NOMO-1 treated with dmso at 0.1 percent for 144 hours (cell line): ENCODE measurements around the gene ZNF277.

Experiments
- DNase-seq: peaks from one replicate; lab custom pipeline; 2025; ENCODE audit not compliant: unreplicated experiment; lab: John Stamatoyannopoulos, UW

The ZNF277 gene

DNA sequence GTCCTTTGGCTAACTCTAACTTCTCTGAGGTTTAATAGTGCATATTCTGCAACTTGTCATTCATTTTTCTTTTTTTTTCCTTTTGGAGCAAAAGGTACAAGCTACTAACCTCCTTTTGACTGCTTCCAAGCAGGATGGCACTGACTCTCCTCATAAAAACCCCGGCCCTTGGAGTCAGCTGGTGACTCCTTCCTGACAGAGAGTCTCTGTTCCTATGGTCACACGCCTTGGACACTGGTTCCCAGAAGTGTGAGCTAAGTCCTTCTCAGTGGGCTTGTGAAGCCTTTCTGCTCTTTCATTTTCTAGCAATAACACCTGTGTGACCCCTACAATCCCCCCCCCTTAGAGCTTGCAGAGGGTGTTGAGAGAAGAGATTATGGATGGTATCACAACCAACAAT is 22.0 kb upstream of the ZNF277 start:
- DNase-seq: no peak

DNA sequence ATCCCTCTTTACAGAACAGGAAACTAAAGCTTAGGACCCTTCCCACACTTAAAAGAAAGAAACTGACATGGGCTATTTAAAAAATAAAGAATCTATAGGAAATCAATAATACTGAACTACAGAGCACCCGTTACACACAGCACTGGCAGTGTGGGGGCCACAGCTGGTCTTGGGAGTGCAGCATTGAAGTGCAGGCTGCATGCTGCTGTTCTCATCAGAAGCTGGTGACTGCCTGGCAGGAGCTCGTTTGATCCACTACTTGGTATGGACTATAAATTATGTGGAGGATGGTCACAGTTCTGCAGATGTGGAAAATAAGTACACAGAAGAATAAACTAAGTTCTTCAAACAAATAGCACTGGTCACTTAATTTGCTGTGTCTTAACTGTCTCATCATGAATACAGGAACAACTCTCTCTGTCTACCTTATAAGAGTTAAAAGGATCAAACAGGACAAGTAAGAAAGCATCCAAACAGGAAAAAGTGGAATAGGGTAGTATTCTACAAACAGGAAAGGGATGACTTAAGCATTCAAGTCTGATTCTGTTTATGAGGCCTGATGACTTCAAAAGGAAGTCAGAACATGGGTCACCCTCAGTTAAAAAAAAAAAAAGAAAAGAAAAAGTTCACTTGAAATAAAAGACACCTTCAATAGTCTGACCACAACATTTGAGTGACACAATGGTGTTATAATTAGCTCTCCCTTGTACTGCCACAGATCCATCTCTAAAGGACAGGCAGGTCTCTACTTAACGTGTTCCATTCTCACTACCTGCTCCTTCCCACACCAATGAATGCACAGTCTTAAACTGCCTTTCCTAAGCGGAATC is 21.3 kb upstream of the ZNF277 start:
- no peak for DNase-seq

DNA sequence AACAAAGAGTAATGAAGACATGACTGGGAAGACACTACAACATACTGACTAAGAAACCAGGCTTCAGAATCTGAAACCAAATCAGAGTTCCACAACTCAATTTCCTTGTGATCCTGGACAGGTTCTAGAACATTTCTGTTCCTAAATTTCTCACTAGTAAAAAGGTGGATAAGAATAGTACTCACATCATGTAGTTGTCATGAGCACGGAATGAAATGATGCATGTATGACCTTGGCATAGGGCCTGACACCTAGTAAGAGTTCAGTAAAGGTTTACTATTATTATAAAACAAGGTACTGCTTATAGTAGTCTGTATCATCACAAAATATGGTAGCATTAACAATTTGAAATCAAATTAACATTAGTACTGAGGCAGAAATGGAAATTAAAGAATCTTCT is 20.2 kb upstream of the ZNF277 start:
- DNase-seq: no peak

DNA sequence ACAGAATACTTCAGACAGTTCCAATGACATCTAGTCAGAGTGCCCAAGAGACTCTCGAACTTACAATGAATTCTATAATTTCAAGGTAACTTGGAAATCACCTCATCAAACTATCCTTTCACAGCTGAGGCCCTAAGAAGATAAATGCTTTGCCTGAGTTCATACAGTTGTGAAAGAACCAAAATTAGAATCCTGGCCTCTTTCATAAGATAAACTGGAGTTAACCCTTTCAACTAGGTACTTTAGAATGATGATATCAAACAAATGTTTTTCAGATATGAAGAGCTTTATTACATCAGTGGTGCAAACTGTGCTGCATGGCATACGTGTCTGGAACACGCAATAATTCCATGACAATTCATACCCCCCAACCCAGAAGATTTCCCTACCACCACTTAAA is 18.2 kb upstream of the ZNF277 start:
- no peak for DNase-seq

DNA sequence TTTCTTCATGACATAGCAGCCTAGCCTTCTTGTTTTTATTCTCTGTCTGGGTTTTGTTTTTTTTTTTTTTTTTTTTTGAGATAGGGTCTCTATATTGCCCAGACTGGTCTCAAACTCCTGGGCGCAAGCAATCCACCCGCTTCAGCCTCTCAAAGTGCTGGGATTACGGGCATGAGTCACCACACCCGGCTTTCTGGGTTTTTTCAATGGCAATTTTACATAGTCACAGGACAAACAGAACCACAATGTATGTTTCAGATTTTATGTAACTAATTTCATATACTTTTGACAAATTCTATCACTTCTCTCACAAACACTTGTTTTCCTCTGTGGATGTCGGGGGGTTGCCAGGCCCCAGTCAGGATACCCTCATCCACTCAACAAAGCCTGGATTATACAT is 16.8 kb upstream of the ZNF277 start:
- no peak for DNase-seq

DNA sequence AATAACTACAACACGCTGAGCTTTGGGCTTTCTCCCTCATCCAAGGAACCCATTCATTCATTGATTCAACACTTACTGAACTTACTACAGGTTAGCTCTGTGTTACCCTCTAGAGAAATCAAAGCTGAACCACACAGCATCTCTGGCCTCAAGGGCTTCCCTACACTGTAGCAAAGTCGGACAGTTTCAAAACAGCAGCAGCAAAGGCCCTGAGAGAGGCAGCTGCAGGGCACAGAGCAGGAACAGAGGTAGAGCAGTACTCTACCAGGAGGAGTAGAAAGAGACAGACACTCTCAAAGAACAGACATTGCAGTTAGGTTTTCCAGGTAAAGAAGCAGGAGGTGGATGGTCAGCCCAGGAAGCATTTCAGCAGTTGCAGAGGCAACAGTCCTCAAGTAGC is 16.4 kb upstream of the ZNF277 start:
- no peak for DNase-seq

DNA sequence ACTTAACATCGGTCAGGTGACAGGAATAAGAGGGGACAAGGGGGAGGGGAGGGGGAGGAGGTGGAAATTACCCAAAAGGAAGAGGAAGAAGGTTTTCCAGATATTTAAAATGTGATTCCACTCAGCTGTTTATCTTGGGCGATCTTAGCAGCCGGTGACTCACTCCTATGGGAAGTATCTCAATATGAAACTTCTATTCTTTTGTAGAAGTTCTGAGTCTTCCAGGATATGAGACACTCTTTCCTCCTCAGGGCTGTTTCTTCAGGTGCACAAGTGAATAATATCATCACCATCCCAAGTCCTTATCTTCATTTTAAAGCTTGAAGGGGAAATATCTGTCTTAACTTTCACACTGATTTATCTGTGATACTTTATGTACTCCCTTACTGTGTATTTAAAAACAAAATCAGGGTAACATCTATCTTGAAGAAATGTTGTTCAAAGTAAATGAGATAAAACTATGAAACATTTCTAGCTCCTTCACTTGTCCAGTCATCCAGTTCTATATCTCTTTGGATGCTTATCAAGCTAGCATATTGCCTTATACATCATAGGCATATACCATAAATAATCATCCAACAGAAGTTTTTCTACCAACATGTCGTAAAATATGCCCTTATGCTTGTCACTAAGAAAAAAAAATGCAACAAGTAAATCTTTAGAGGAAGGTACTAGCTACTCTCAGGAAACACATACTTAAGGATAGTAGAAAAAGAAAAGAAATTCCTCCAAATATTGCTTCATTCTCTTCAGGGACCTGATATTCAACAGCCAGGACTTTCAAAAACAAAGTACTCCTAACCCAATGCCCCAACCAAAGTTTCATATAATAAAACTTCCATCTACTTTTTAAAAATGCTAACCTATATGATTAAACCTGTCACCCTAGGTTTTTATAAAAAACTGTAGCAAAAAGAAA is 14.0 kb upstream of the ZNF277 start:
- no peak for DNase-seq

DNA sequence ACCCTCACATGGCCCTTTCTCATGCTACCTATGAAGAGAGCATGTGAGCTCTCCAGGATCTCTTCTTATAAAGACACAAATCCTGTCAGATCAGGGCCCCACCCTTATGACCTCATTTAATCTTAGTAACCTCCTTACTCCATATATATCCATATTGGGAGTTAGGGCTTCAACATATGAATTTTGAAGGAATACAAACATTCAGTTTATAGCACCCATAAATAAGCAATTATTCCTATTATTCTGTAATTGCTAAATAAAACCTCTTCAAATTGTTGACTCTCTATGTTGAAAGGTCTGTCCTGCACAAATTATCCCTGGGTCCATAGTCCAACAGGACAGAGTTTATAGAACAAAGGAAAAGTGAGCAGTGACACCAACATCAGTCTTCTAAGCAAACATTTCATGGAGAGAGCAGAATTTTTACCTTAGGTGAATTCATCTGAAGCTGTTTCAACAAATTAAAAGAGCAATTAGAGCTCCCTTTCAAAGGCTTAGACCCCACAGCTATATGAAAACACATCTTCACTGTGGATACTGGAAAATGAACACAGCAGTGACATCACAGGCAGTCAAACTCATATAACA is 12.5 kb upstream of the ZNF277 start:
- no peak for DNase-seq

DNA sequence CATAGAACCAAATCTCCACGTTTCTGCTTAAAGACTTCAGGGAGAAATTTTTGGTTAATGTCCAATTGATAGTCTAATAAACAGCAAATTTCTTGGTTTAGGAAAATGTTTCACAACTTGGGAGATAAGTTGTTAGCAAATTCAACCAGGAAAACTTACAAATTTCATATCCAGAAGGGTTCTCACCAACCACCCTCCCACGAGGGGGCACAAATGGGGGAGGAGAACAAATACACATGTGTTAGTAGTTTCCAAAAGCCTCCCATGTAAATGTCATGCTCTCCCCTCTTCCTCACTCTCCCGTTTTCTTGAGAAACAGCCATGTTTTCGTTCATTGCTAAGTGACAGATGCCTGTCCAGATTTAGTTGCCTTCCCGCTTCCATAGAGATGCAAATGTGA is 10.8 kb upstream of the ZNF277 start:
- DNase-seq: no peak

DNA sequence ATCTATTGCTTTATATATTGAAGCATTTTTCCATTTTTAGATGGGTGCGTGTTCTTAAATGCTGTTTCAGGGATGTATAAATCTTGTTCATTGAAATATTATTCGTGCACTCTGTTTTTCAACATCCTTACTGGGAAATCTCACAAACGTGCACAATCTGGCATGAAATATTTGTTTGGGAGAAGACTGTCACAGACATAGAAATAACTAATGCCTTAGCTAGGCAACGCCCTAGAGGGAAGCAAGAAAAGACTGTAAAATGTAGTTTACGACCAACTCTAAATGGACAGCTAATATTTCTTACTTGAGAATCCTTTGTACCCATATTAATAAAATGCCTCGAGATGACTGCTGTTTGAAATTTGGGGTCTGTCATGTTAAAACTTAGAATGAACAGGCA is 9.2 kb upstream of the ZNF277 start:
- DNase-seq: no peak

DNA sequence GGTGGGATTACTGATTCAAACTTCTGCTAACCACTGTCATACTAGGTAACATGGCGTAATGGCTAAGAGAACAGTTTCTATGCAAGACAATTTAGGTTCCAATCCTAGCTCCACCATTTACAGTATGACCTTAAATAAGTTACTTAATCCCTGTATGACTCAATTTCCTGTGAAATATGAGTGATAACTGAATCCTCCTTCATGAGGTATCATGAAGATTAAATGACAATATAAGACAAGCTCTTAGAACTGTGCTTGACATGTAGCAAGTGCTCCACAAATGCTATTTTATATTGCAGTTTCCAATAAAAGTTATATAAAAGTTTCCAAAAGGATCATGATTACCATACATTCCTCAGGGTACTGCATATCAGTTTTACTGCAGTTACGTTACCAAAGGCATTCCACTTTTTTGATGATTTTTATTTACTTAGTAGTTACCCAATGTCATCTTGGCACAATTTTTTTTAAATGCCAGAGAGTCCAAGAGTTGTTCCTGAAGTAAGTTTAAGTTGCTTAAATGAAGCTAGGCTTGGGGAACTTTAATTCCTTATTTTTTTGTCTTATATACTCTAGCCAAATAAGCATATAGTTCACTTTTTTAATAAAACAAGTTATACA is 7.3 kb upstream of the ZNF277 start:
- DNase-seq: no peak

DNA sequence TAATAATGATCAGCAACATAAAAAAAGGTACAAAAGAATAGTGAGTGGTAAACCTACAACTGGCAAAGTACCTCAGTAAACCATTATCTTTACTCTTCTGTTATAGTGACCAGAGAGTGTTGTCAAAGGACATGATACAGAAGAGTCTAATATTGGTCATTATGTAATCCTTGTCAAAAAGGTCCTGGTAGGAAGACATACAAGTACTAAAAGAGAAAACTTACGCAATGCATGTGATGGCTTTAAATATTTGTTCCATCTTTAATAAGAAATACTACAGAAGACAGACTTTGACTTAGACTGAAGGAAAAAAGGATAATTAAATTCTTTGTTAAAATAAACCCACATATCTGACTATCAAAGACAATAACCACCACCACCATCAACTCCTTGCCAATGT is 6.8 kb upstream of the ZNF277 start:
- no peak for DNase-seq

DNA sequence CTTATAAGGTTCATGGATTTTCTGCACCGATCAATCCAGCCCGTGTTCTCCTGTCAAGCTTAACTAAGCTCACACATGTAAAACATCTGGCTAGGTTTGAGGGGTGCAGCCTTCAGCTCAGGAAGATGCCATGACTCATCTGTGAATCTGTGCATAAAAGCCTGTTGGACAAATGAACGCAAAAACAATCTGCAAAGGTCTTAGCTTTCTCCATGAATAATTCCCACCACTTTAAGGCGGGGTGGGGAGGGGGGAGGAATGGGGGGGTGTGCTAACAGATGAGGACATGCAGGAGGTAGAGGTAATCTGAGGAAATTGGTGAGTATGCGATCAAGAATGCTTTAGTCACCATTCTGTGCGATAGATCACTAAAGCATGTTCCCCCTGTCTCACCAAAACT is 5.1 kb upstream of the ZNF277 start:
- DNase-seq: no peak

DNA sequence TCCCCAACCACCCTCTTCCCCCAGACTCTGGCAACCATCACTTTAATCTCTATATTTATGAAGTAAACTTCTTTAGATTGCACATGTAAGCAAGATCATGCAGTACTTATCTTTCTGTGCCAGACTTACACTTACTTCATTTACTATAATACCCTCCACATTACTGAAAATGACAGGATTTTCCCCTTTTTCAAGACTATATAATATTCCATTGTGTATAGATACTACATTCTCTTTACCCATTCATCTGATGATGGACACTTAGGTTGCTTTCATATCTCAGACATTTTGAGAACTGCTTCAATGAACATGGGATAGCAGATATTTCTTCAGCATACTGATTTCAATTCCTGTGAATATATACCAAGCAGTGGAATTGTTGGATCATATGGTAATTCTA is 4.7 kb upstream of the ZNF277 start:
- DNase-seq: no peak

DNA sequence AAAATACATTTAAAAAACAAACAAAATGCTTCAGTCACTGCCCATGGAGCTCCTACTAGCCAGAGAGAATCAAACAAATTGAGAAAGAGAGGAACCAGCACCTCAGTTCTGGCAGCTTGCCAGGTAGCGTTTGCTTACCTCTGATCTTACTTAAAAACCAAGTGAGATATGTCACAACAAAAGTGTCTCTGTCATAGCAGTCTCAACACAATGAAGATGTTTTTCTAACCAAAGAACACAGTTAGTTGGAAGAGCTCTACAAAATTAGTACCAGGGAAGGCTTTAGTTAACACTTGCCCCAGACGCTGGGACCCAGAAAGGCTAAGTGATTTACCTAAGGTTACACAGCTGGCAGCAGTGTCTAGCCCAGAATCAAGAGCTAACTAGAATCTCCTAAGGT is 3.7 kb upstream of the ZNF277 start:
- no peak for DNase-seq

DNA sequence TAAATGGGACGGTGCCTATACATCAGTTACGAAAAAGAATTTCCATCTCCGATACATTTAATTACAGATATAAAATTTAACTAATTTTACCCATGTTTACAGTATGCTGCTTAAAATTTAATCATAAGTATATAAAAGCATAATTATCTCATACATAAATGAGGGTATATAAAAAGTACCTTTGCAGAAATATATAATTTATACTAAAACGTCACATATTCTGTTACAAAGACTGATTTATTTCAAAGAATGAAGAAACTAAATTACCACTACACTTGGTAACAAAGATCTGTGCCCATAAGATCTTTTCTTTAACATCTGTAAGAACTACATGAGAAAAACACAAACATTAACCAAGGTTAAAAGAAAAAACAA is 3.1 kb upstream of the ZNF277 start:
- no peak for DNase-seq

DNA sequence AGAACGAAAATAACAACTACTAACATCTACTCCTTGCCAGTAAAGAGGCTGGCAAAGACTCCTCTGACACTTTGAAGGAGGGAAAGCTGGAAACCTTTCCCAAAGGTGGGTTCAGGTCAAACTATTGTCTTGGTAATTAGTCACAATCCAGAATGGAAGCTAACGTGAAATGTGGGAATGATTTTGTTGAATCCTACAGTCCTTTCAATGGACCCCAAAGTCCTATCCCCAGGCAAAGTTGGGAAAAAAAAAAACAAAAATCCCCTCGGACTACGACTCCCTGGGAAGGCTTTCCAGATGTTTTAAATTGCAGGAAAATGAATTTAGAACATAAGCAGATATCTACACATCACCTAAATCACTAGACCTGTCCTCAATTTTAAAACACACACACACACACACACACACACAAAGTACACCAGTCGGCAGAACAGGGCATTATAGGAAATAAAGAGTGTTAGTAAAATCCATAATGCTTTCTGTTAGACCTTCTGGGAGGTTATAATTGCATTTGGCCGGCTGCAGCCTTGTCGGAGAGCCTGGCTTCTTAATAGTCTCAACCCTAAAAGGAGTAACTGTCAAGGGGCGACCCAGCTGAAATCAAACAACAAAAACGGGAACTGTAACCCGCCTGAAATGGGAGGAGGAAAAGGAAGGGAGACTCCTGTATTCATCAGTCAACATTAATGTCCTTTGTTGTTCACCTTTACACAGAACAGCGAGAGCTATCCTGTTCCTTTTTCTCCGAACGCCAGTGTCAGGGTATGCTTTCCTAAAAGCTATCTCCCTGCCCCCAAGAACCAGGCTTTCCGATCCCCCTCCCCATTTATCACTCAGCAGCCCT is 1.8 kb upstream of the ZNF277 start:
- no peak for DNase-seq

DNA sequence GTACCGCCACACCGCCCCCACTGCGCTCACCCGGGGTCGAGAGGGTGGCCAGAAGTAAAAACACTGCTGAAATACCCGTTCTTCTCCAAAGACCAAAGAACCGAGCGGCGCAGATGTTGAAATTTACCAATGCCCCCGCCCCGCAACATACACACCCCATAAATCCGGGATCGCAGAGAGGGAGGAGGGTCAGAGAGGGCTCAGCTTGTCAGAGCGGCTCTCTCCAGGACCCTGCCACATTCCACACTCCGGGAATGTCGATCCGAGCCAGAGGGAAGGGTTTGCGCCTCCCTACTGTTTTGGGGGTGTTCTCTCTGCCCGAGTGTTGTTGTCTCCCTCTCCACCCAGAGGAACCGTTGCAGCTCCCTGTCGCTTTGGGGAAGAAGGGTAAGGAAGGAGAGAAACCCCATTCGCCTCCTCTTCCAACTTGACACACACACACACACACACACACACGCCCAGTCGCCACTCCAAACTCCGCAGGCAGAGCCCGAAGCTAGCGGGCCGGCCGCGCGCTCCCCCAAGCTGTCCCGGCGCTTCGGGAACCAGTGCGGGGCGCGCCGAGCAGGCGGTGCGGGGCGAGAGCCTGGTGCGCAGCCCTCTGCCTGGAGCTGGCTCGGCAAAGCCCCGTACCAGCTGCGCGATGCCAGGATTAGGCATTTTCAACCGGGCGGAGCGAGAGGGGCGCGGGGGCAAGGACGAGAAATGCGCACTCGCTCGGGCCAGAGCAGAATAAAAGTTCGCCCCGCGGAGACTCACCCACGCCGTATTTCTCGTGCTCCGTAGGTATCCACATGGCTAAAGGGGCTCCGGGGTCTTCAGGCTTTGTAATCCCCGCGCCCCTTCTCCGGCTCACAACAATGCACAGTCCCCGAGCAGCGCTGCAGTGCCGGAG is 905 bp upstream of the ZNF277 start:
- no peak for DNase-seq

DNA sequence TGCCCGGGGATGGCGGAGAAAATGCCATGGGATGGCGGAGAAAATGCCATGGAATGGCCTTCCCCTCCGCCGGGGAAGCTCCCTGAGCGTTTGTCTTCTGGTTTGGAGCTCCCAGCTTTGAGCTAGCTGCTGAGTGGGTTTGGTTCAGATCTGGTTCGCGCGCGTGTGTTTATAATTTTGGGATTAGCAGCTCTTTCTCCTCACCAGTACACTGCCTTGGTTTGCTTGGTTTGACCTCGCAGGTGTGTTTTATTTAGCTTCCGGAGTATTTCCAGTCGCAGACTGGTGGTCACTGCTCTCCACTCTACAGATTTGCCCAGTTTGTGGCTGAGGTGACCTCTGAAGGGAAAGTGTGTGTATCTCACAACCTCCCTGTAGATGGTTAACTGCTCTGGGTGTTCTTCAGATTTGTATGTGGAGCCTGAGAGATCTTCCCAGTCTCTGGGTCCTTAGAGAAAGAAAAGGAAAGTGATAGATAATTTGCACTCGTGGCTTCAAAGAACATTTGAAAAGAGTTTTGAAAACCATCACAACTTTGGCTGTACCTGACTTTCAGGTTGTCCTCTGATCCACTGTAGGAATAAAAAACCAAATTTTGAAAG is 597 bp downstream of the ZNF277 start:
- DNase-seq: no peak
